ENCODE results near the gene ZMIZ1. TPM values are rescaled to one million over a fixed set of nuclear protein-coding genes. Genes with fewer than 3 reads are reported as not detected.

The ZMIZ1 gene
- total RNA-seq, 4 donors from 2014 or later = 22.7 to 37.5 (median 31.7) TPM

- in situ Hi-C loops (cut with MboI; ENCODE audit: low sequenced_read_pairs in 4 of 4) = no loop called here
- ATAC-seq = peak; percentile 9 to 10
Measured at GRCh38 chr10:79067241-79068202, 1.2 kb upstream of the ZMIZ1 start.

GRCh38 chr10:79068203-79068561 lies 584 bp upstream of the ZMIZ1 start:
- intact Hi-C loops (cut with DNase I; ENCODE audit: low total_unique reads) = loop anchor here (1.0 to 10.0 kb wide), 3 partner anchors 44 to 1033 kb away; partner anchors contain the start of gene RPS24
- in situ Hi-C loops (cut with MboI; ENCODE audit: low sequenced_read_pairs in 4 of 4) = no loop called here
- ATAC-seq = peak in 1 of 2 donors; percentile 0
- H3K27ac ChIP-seq = peak overlapping the region; percentile 93 to 100 (median 98)
- no peaks in the 10 kb centered on the region for H3K36me3 ChIP-seq
- no peaks in the 10 kb centered on the region for H3K27me3 ChIP-seq
- DNase-seq = no peak
- peak overlapping the region; percentile 62 to 88 (median 80) for H3K4me3 ChIP-seq
- no peaks in the 10 kb centered on the region for H3K9me3 ChIP-seq
- peaks cover 20 to 24% of the 10 kb centered on the region in 2 donors for H3K4me1 ChIP-seq
- no peak for TF ChIP-seq POLR2A (IDR thresholded peaks at IDR 0.05)
- TF ChIP-seq CTCF (IDR thresholded peaks at IDR 0.05 in 4 of 5, conservative IDR thresholded peaks at IDR 0.05 in 1 of 5) = no peak

More at GRCh38 chr10:79067241-79068202, 1.2 kb upstream of the ZMIZ1 start:
- DNase-seq = peak; percentile 80 to 87
- Histone ChIP-seq H3K9me3 (no peaks in the 10 kb centered on the region), H3K4me1 (peaks cover 13 to 17% of the 10 kb centered on the region in 2 donors), H3K27me3 (no peaks in the 10 kb centered on the region), H3K27ac (peak overlapping the region; percentile 93 to 100 (median 98)), H3K36me3 (no peaks in the 10 kb centered on the region), H3K4me3 (peak overlapping the region; percentile 62 to 88 (median 80))
- intact Hi-C loops (cut with DNase I; ENCODE audit: low total_unique reads) = loop anchor here (1.0 to 10.0 kb wide), 5 partner anchors 43 to 1033 kb away; partner anchors contain the start of gene RPS24
- TF ChIP-seq POLR2A (IDR thresholded peaks at IDR 0.05) = peak; percentile 6 to 28
- TF ChIP-seq CTCF (IDR thresholded peaks at IDR 0.05 in 4 of 5, conservative IDR thresholded peaks at IDR 0.05 in 1 of 5) = peak in 2 of 5 experiments; percentile 14 to 35

- Histone ChIP-seq H3K27me3 (no peaks in the 10 kb centered on the region), H3K27ac (peak overlapping the region; percentile 93 to 100 (median 98)), H3K4me1 (peaks cover 33 to 37% of the 10 kb centered on the region in 2 donors), H3K36me3 (no peaks in the 10 kb centered on the region), H3K9me3 (no peaks in the 10 kb centered on the region), H3K4me3 (peak overlapping the region; percentile 71 to 98 (median 84))
- intact Hi-C loops (cut with DNase I; ENCODE audit: low total_unique reads) (loop anchor here (2.0 to 10.0 kb wide), 3 partner anchors 79 to 1035 kb away; partner anchors contain the start of gene RPS24), in situ Hi-C loops (cut with MboI; ENCODE audit: low sequenced_read_pairs in 4 of 4) (no loop called here)
- TF ChIP-seq POLR2A (IDR thresholded peaks at IDR 0.05) (no peak), CTCF (IDR thresholded peaks at IDR 0.05 in 4 of 5, conservative IDR thresholded peaks at IDR 0.05 in 1 of 5) (peak in 1 of 5 experiments; percentile 27)
- DNase-seq (peak in 1 of 2 donors; percentile 50), ATAC-seq (peak; percentile 4 to 5)
Measured at GRCh38 chr10:79069325-79070080, 737 bp downstream of the ZMIZ1 start.

GRCh38 chr10:79070081-79070605 lies 1.4 kb downstream of the ZMIZ1 start:
- Histone ChIP-seq H3K4me3 (peak overlapping the region; percentile 71 to 98 (median 84)), H3K9me3 (no peaks in the 10 kb centered on the region), H3K27ac (peak overlapping the region; percentile 93 to 100 (median 98)), H3K27me3 (no peaks in the 10 kb centered on the region), H3K4me1 (peaks cover 39 to 43% of the 10 kb centered on the region in 2 donors), H3K36me3 (no peaks in the 10 kb centered on the region)
- TF ChIP-seq CTCF (IDR thresholded peaks at IDR 0.05 in 4 of 5, conservative IDR thresholded peaks at IDR 0.05 in 1 of 5) (peak in 1 of 5 experiments; percentile 14), POLR2A (IDR thresholded peaks at IDR 0.05) (no peak)
- in situ Hi-C loops (cut with MboI; ENCODE audit: low sequenced_read_pairs in 4 of 4) (no loop called here), intact Hi-C loops (cut with DNase I; ENCODE audit: low total_unique reads) (loop anchor here (2.0 to 5.0 kb wide), 2 partner anchors 79 to 313 kb away; no protein-coding TSS in a partner anchor)
- DNase-seq (no peak), ATAC-seq (peak in 1 of 2 donors; percentile 0)

All from gastrocnemius medialis (tissue), 4 donors.